Measurements from ENCODE around the gene HBEGF.

Gene HBEGF

GRCh38 chr5:140336388-140336787 is 10.0 kb downstream of the HBEGF start:
- DNase-seq (ENCODE audit: low spot score), result no peak

- DNase-seq (ENCODE audit: low spot score), result no peak
These were observed 14.8 kb downstream of the HBEGF start for GRCh38 chr5:140331638-140332037.

GRCh38 chr5:140329739-140330481 is 16.5 kb downstream of the HBEGF start:
- no peak for DNase-seq (ENCODE audit: low spot score)

GRCh38 chr5:140328036-140328764 is 18.2 kb downstream of the HBEGF start:
- DNase-seq (ENCODE audit: low spot score), result no peak

GRCh38 chr5:140327589-140327988 is 18.8 kb downstream of the HBEGF start:
- no peak for DNase-seq (ENCODE audit: low spot score)

GRCh38 chr5:140325486-140325885 is 20.9 kb downstream of the HBEGF start:
- no peak for DNase-seq (ENCODE audit: low spot score)

GRCh38 chr5:140324617-140325241 is 21.7 kb downstream of the HBEGF start:
- no peak for DNase-seq (ENCODE audit: low spot score)

- DNase-seq (ENCODE audit: low spot score), result no peak
These were observed 22.3 kb downstream of the HBEGF start for GRCh38 chr5:140324041-140324600.

- DNase-seq (ENCODE audit: low spot score), result no peak
These were observed 23.4 kb downstream of the HBEGF start for GRCh38 chr5:140322751-140323731.

GRCh38 chr5:140321796-140322195 is 24.6 kb downstream of the HBEGF start:
- no peak for DNase-seq (ENCODE audit: low spot score)

- DNase-seq (ENCODE audit: low spot score), result no peak
These were observed 26.6 kb downstream of the HBEGF start for GRCh38 chr5:140319833-140320232.

GRCh38 chr5:140318792-140319191 is 27.6 kb downstream of the HBEGF start:
- DNase-seq (ENCODE audit: low spot score), result no peak

- no peak for DNase-seq (ENCODE audit: low spot score)
These were observed 28.5 kb downstream of the HBEGF start for GRCh38 chr5:140317859-140318258.

- DNase-seq (ENCODE audit: low spot score), result no peak
These were observed 33.6 kb downstream of the HBEGF start for GRCh38 chr5:140312791-140313189.

- no peak for DNase-seq (ENCODE audit: low spot score)
These were observed 34.2 kb downstream of the HBEGF start for GRCh38 chr5:140312067-140312790.

GRCh38 chr5:140311011-140311467 is 35.4 kb downstream of the HBEGF start:
- DNase-seq (ENCODE audit: low spot score), result no peak

GRCh38 chr5:140310434-140310833 is 36.0 kb downstream of the HBEGF start:
- DNase-seq (ENCODE audit: low spot score), result no peak

- DNase-seq (ENCODE audit: low spot score), result no peak
These were observed 36.6 kb downstream of the HBEGF start for GRCh38 chr5:140309706-140310249.

GRCh38 chr5:140305471-140305870 is 40.9 kb downstream of the HBEGF start:
- no peak for DNase-seq (ENCODE audit: low spot score)

GRCh38 chr5:140303966-140304365 is 42.4 kb downstream of the HBEGF start:
- DNase-seq (ENCODE audit: low spot score), result no peak
